Liver (tissue), 2 donors: Measurements from ENCODE around the gene PCNA.

Experiments used
- TF ChIP-seq, protein P1 (sequence below): fragments of 150-350 bp; IDR thresholded peaks from 2 replicates; pipeline ENCODE4 v1.5.1; 2017; ENCODE audit warnings: improper control_type of control experiment, low read depth, low read length; ENCODE audit not compliant: missing input control
- TF ChIP-seq, protein P2 (sequence below): IDR thresholded peaks from 2 replicates; pipeline ENCODE4 v1.6.1; 2016; ENCODE audit warnings: antibody characterized with exemption
- donor health status: healthy.

DNA sequence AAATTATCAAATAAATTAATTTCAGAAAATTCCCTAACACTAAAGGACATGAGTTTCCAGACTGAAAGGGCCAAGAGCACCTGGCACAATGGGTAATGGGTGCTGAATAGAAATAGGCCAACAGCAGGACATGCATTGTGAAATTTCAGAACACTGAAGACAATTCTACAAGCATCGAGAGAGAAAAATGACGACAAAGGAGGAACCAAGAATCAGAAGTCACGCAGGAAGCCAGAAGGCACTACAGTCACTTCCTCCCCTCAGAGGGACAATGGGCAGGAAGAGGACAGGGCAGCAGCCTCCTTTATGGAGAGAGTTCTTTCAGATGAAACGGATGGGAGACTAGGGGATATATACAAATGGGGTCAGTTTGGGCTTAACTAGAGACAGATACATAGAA, 29.6 kb downstream of the PCNA start:
- TF ChIP-seq, protein P1, sequence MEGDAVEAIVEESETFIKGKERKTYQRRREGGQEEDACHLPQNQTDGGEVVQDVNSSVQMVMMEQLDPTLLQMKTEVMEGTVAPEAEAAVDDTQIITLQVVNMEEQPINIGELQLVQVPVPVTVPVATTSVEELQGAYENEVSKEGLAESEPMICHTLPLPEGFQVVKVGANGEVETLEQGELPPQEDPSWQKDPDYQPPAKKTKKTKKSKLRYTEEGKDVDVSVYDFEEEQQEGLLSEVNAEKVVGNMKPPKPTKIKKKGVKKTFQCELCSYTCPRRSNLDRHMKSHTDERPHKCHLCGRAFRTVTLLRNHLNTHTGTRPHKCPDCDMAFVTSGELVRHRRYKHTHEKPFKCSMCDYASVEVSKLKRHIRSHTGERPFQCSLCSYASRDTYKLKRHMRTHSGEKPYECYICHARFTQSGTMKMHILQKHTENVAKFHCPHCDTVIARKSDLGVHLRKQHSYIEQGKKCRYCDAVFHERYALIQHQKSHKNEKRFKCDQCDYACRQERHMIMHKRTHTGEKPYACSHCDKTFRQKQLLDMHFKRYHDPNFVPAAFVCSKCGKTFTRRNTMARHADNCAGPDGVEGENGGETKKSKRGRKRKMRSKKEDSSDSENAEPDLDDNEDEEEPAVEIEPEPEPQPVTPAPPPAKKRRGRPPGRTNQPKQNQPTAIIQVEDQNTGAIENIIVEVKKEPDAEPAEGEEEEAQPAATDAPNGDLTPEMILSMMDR, result no peak
- TF ChIP-seq, protein P2, sequence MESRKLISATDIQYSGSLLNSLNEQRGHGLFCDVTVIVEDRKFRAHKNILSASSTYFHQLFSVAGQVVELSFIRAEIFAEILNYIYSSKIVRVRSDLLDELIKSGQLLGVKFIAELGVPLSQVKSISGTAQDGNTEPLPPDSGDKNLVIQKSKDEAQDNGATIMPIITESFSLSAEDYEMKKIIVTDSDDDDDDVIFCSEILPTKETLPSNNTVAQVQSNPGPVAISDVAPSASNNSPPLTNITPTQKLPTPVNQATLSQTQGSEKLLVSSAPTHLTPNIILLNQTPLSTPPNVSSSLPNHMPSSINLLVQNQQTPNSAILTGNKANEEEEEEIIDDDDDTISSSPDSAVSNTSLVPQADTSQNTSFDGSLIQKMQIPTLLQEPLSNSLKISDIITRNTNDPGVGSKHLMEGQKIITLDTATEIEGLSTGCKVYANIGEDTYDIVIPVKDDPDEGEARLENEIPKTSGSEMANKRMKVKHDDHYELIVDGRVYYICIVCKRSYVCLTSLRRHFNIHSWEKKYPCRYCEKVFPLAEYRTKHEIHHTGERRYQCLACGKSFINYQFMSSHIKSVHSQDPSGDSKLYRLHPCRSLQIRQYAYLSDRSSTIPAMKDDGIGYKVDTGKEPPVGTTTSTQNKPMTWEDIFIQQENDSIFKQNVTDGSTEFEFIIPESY, result no peak
